Glutamatergic neuron (in vitro differentiated cells): Measurements from ENCODE around the gene SLC2A6. TPM values are rescaled to one million over a fixed set of nuclear protein-coding genes. Genes with fewer than 3 reads are reported as not detected.

Experiments used
- DNase-seq: peaks from one replicate; pipeline ENCODE4 v3.0.0; 2022
- H3K27ac Mint-ChIP-seq: one replicate; pipeline ENCODE4 v1.8.0; 2020; ENCODE audit warnings: mild to moderate bottlenecking, mixed read lengths, inconsistent platforms; ENCODE audit not compliant: unreplicated experiment
- H3K27me3 Mint-ChIP-seq: one replicate; pipeline ENCODE4 v1.8.0; 2020; ENCODE audit warnings: mild to moderate bottlenecking, moderate library complexity, mixed read lengths, inconsistent platforms; ENCODE audit not compliant: unreplicated experiment
- H3K36me3 Mint-ChIP-seq: one replicate; pipeline ENCODE4 v1.8.0; 2020; ENCODE audit warnings: mild to moderate bottlenecking, mixed read lengths, inconsistent platforms; ENCODE audit not compliant: unreplicated experiment
- H3K4me1 Mint-ChIP-seq: one replicate; pipeline ENCODE4 v1.8.0; 2020; ENCODE audit warnings: mild to moderate bottlenecking, low read depth, mixed read lengths, inconsistent platforms; ENCODE audit not compliant: unreplicated experiment
- H3K4me3 Mint-ChIP-seq: one replicate; pipeline ENCODE4 v1.8.0; 2020; ENCODE audit warnings: mild to moderate bottlenecking, mixed read lengths, inconsistent platforms; ENCODE audit not compliant: unreplicated experiment
- H3K9me3 Mint-ChIP-seq: one replicate; pipeline ENCODE4 v1.8.0; 2020; ENCODE audit warnings: mild to moderate bottlenecking, moderate library complexity, mixed read lengths, inconsistent platforms; ENCODE audit not compliant: unreplicated experiment
- CTCF ChIP-seq: fragments of 200-600 bp; sonication (generic); IDR thresholded peaks from one replicate; pipeline ENCODE4 v1.5.0; 2021; ENCODE audit not compliant: partially characterized antibody, unreplicated experiment
- total RNA-seq: library from RNA; stranded (reverse); fragmentation: NEBNext Ultra II Directional; extraction: Animal tissue kit (Norgen Biotek cat#: 25700); gene quantifications from one replicate; pipeline ENCODE4 v1.2.1, GENCODE V29; 2021; ENCODE audit not compliant: unreplicated experiment

The SLC2A6 gene
- total RNA-seq, 1 donor from 2014 or later: 104 TPM

- Mint-ChIP-seq H3K27me3 (no peaks in the 10 kb centered on the region), H3K36me3 (no peaks in the 10 kb centered on the region), H3K4me1 (peaks cover 2% of the 10 kb centered on the region), H3K9me3 (no peaks in the 10 kb centered on the region), H3K27ac (no peak overlapping the region), H3K4me3 (no peak overlapping the region)
- TF ChIP-seq CTCF: no peak
- no peak for DNase-seq
Measured at GRCh38 chr9:133515240-133515610, 36.3 kb upstream of the SLC2A6 start.

GRCh38 chr9:133514460-133515239 is 35.8 kb upstream of the SLC2A6 start:
- TF ChIP-seq CTCF: no peak
- Mint-ChIP-seq H3K27ac (no peak overlapping the region), H3K36me3 (no peaks in the 10 kb centered on the region), H3K4me1 (peaks cover 2% of the 10 kb centered on the region), H3K9me3 (no peaks in the 10 kb centered on the region), H3K27me3 (no peaks in the 10 kb centered on the region), H3K4me3 (no peak overlapping the region)
- peak; percentile 68 for DNase-seq

- H3K27ac Mint-ChIP-seq: no peak overlapping the region
- H3K36me3 Mint-ChIP-seq: no peaks in the 10 kb centered on the region
- H3K27me3 Mint-ChIP-seq: no peaks in the 10 kb centered on the region
- no peak for TF ChIP-seq CTCF
- H3K4me3 Mint-ChIP-seq: no peak overlapping the region
- DNase-seq: no peak
- H3K9me3 Mint-ChIP-seq: no peaks in the 10 kb centered on the region
- H3K4me1 Mint-ChIP-seq: peaks cover under 1% of the 10 kb centered on the region
Measured at GRCh38 chr9:133513214-133514100, 34.6 kb upstream of the SLC2A6 start.

GRCh38 chr9:133512253-133513213 is 33.6 kb upstream of the SLC2A6 start:
- H3K9me3 Mint-ChIP-seq: peaks cover 2% of the 10 kb centered on the region
- H3K36me3 Mint-ChIP-seq: no peaks in the 10 kb centered on the region
- no peaks in the 10 kb centered on the region for H3K4me1 Mint-ChIP-seq
- H3K27ac Mint-ChIP-seq: no peak overlapping the region
- H3K4me3 Mint-ChIP-seq: no peak overlapping the region
- H3K27me3 Mint-ChIP-seq: no peaks in the 10 kb centered on the region
- no peak for TF ChIP-seq CTCF
- no peak for DNase-seq
